Measurements from ENCODE around the gene ZCCHC2.

Gene ZCCHC2

GRCh38 chr18:62538881-62539280 lies 16.1 kb downstream of the ZCCHC2 start:
- DNase-seq (ENCODE audit: low spot score), result no peak

- no peak for DNase-seq (ENCODE audit: low spot score)
These were observed 16.7 kb downstream of the ZCCHC2 start for GRCh38 chr18:62539284-62540165.

DNA sequence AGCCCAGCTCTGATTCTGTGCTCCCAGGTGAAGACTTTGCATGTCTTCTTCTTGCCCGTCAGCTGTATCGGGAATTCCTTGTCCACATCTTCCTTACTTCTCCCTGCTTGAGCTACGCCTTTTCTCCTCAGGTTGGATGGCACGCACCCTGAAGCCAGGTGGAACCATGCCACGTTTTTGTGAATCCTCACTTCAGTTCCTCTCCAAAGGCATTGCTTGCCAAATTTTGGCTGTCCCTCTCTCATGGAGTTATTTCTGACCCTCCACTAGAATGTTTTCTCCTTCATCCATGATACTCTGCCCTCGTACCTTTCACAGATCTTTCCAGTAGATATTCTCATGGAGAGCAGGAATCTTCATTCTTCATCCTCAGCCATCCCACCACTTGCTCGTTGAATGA lies 20.2 kb downstream of the ZCCHC2 start:
- no peak for DNase-seq (ENCODE audit: low spot score)

DNA sequence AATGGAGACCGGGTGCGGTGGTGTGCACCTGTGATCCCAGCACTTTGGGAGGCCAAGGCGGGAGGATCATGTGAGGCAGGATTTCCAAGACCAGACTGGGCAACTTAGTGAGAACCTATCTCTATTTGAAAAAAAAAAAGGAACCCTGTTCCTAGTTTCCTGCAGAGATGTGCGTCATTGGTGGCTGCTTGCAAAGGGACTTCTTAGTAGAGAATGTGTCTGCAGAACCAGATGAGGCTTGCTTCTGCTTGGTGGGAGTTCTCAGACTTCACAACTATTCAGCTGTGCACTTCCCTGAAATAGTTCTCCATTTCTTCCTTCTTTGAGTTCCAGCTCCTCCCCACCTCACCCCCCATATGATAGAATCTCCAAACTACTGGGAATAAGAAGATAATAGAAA lies 22.3 kb downstream of the ZCCHC2 start:
- DNase-seq (ENCODE audit: low spot score), result no peak

DNA sequence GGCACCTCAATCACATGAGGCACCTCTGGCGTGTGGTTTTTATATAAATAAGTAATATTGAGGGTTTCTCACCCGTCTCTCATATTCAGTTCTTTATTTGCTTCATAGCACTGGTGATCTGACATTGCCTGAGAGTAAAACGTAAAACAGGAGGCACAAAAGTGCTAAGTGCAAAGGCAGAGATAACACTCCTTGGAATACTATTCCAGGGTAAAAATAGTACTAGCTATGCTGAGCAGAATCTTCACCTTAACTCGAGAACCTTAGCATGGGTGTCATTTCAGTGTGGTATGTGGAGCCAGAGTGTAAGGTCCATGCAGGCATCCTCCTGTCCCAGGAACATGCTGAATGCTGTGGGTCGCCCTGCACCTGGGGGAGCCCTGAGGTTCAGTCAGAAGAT lies 26.9 kb downstream of the ZCCHC2 start:
- DNase-seq (ENCODE audit: low spot score), result no peak

GRCh38 chr18:62550746-62551145 lies 27.9 kb downstream of the ZCCHC2 start:
- no peak for DNase-seq (ENCODE audit: low spot score)

DNA sequence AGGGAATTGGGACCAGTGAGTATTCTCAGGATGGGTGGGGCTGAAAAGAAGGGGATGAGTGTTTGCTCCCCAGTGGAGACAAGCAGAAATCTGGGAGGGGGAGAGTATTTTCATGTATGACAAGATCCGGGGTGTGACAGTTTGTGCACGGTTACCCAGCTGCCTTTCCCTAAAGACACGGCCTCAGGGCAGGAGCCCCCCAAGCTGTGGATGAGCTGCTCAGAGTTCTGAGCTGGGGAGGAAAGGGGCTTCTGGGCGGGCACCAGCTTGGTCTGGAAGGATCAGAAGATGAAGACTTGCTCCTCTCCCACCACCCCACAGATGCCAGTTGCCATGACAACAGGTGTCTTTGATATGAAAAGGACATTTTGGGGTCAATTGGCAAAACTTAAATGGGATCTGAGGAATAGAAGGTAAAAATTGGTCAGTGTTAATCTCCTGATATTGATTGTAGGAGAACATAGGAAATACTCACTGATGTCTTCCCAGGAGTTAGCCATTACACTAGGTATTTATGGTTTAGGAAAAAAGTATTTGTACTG lies 29.2 kb downstream of the ZCCHC2 start:
- DNase-seq (ENCODE audit: low spot score), result no peak

GRCh38 chr18:62554061-62554815 lies 31.4 kb downstream of the ZCCHC2 start:
- DNase-seq (ENCODE audit: low spot score), result no peak

DNA sequence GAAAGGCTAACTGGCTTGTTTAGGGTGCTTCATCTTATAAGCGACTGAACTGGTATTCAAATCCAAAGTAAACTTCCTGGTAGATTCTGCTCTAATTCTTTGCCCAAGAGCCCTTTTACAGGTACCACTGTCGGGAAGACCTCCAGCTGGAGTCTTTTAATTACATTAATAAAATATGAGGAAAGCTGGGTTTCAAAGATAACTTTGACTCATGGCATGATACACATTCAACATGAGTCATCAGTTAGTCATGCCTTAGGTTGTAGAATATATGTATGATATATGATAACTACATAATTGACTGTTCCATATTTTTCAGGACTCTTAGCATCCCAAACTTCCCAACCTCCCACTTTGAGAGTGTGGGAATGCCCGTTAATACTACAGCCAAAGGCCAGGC lies 32.3 kb downstream of the ZCCHC2 start:
- DNase-seq (ENCODE audit: low spot score), result peak; percentile 74

DNA sequence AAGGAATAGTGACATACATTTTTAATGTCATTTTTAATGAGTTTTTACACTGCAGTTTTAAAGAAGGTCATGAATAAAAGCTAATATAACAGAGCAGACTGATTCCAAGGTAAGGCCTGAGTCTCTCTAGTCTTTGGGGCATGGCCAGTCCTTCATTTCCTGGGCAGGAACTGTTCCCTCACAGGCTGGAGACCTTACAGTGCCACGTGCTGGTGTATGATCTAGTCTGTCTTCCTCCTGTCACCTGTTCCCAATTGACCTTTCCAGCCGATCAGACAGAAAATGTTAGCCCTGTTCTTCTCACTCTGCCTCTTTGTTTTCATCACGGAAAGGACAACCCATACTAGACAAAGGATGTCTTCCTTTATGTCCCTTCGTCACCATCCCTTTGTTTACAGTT lies 33.6 kb downstream of the ZCCHC2 start:
- no peak for DNase-seq (ENCODE audit: low spot score)

DNA sequence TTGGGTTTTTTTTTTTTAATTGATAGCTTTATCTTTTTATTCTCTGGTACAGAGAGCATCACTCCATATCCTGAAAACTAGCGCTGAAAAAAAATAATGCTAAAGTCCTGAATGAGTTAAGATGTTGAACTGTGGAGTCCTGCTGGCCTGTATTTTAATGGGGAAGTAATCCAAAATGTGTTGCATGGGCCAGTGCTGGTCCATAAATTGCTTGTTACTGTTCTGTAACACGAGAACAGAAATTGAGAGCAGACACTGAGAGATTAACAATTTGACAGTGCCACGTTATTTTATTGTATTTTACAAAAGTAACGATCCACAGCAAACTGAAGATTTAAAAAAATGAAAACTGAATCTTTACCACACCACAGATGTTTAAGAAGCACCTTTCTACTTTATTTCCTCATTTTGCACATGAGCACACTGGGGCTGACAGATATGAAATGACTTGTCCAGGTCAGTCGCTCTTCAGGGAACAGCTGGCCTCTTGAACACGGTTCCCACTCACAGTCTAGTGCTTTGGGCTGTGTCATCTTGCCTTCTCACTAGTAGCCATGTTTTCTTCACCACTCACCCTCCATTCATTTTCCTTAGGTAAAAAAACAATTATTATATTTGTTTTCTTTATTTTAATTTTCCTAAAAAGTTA lies 35.3 kb downstream of the ZCCHC2 start:
- no peak for DNase-seq (ENCODE audit: low spot score)

DNA sequence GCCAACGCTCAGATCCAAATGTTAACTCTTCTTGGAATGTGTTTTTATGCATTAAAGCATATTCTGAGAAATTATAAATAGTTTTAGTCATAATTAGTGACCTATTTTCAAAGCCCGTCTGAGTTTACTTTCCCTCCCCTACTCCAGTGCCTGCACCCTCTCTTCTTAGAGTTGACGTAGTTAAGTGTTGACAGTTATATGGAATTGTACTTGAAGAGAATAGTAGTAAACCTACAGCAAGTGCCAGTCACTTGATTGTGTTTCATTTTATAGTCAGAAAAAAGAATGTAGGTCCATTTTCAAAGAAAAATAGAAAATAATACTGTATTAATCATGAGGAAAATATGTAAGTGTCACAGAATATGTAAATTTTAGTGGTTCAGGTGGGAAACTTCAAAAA lies 41.2 kb downstream of the ZCCHC2 start:
- DNase-seq (ENCODE audit: low spot score), result no peak

- peak; percentile 19 for DNase-seq (ENCODE audit: low spot score)
These were observed 43.4 kb downstream of the ZCCHC2 start for GRCh38 chr18:62566199-62566598.

DNA sequence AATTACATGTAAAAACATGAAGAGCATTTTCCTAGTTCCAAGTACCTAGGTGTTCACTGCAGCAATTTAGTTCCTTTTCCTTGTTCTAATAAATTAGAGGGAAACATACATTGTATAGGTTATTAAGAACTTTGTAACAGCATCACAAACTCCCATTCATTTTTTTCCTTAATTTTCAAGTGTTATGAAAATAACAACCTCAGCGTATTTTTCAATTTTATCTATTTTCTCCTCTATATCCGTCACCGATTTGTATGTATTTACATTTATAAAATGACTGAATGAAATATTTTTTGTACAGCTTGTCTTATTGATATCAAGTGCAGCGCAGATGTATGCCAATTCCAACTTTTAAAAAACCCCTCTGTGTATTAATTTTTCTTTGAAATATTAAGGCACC lies 44.0 kb downstream of the ZCCHC2 start:
- no peak for DNase-seq (ENCODE audit: low spot score)

- DNase-seq (ENCODE audit: low spot score), result no peak
These were observed 46.3 kb downstream of the ZCCHC2 start for GRCh38 chr18:62569081-62569655.

DNA sequence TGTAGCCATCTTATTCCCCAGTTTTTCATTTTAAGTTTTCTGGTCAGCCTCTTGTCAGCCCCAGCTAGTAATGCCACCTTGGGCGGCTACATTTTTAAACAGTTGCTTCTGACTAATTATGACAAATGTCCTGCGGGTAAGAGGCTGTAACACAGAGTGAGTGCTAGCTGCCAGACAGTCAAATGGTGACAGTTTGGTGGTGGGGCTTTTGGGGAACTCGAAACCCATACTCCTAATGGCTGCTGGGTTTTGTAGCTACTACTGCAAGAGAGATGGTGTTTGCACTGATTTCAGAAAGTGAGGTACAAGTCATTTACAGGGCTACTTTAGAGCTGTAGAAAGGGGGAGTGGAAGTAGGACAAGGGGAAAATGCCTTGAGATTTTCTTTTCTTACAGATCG lies 48.2 kb downstream of the ZCCHC2 start:
- no peak for DNase-seq (ENCODE audit: low spot score)

GRCh38 chr18:62571648-62572047 lies 48.8 kb downstream of the ZCCHC2 start:
- DNase-seq (ENCODE audit: low spot score), result no peak

DNA sequence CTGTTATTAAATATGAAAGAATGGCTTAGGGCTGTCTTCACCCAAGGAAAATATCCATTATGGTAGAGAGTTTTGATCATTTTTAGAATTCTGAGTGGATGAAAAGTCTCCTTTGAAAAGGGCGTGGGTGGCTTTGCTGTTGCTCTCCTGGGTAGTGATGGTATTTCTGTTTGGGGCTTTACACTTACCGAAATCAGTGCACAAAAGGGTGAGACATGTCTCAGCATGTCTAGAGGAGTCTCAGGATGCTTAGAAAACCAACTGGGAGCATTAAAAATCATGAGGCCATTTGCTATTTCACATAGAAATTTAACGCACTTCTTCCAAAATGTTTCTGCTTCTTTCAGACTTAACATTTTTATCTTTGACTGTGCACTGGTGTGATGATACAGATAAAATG lies 49.6 kb downstream of the ZCCHC2 start:
- DNase-seq (ENCODE audit: low spot score), result no peak

GRCh38 chr18:62574776-62575175 lies 52.0 kb downstream of the ZCCHC2 start:
- DNase-seq (ENCODE audit: low spot score), result no peak

DNA sequence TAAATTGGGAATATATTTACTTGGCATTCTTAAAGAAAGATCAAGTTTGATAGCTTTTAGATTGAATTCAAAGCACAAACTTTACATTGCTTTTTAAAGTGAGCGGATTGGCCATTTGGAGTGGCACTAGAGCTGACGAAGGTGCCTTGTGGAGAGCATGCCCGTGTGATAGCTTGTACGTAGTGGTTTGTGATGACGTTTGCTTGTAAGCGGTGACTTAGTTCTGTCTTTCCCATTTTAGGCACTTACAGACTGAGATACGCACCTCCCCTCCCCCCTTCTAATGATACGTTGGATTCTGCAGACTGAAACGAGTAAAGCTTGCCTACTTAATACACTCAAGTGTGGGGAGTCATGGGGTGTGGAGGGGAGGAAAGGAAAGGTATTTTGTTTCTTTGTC lies 53.4 kb downstream of the ZCCHC2 start:
- no peak for DNase-seq (ENCODE audit: low spot score)

DNA sequence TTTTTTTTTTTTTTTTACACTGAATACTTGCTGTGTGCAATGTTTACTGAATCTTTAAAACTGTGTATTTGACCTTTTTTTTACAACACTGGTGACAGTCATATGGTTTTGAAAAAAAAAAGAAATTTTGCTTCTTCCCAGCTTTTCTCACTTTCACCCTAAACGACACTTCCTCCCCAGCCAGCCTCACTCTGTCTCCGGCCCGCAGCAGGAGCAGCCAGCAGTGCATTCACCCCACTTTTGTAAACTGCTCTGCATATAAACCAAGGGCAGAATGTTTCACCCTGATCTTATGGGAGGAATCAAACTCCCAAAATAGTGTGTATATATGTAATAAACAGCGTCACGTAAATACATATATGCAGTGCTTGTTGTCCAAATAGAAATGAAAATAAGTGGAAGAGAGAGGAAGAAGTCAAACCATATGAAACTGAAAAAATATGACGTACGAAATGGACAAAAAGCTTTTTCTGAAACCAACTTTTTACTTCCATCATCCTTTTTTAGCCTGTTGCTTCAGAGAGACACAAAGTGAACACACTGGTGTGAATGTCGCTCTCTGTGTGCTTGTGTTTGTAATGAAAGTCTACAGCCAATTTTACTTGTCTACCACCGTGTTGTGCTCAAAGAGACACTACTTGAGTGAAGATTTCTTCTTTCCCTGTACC lies 54.2 kb downstream of the ZCCHC2 start:
- DNase-seq (ENCODE audit: low spot score), result no peak

DNA sequence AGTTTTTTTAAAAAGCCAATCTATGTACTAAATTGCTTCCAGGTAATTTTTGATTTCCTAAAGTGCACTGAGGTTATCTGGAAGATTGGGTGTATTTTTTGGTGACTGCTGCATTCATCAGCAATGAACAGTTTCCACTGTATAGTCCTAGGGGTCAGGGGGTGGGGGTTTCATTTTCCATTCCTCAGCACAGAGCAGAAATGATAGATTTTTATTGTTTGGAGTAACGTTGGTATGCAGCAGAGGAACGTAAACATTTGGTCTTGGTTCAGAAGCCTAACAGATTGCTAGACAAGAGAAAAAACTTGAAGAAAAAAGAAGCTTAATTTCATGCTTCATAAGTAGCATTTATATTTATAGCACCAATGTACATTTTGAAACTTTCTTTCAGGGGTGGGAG lies 54.9 kb downstream of the ZCCHC2 start:
- no peak for DNase-seq (ENCODE audit: low spot score)
